K562 (cell line): ENCODE data around the gene UNC45A. TPM values are rescaled to one million over a fixed set of nuclear protein-coding genes. Genes with fewer than 3 reads are reported as not detected.

Source experiments
- ATAC-seq: fragments of 200-7000 bp; cut with Tn5 transposase; 3 replicates; pipeline ENCODE4 v1.9.1; 2020; ENCODE audit warnings: moderate library complexity
- BruUV-seq: library from RNA; stranded (reverse); fragments of 400-500 nt; replicated peaks from 2 replicates; lab custom pipeline; 2021; lab: Mats Ljungman, UMichigan
- CTCF ChIA-PET: fragments of 300-600 bp; formaldehyde crosslinking; extraction: SDS; loops from one replicate; lab custom pipeline; 2021; ENCODE audit warnings: low intra/inter-chr PET ratio; lab: Yijun Ruan, JAX
- POLR2A ChIA-PET: fragments of 300-600, 350-650 bp; sonication (Branson Sonifier 250); formaldehyde crosslinking; extraction: SDS; loops from one replicate; lab custom pipeline; 2021; ENCODE audit warnings: antibody characterized with exemption, inconsistent platforms; lab: Yijun Ruan, JAX
- DNase-seq, 4 experiments: peaks; one replicate each; pipeline versions ENCODE4 v3.0.0 to v3.0.0-alpha.2; 2011 to 2018; ENCODE audit warnings: low spot score in 3 of 4, mixed read lengths in 3 of 4; ENCODE audit errors: extremely low read depth in 1 of 4
- FAIRE-seq: peaks from 2 replicates; lab custom pipeline; 2011; peaks lifted over from hg19 to GRCh38; lab: Jason Lieb, UNC
- H2AFZ ChIP-seq: 2 replicates; pipeline ENCODE4 v1.6.0; 2011; ENCODE audit warnings: low read depth, low read length, control low read depth, inconsistent platforms
- H3K27ac ChIP-seq: fragments of 200-600 bp; 3 replicates; pipeline ENCODE4 v1.8.0; 2011; ENCODE audit warnings: low read depth, mild to moderate bottlenecking, control low read depth, inconsistent platforms, low read length, moderate library complexity, mixed read lengths; ENCODE audit errors: extremely low read depth
- H3K27me3 ChIP-seq, 2 experiments: fragments of 300-600 bp in 1 of 2; 2 replicates in 1 of 2; 3 replicates in 1 of 2; pipeline versions ENCODE4 v1.6.0 to v1.8.0; 2011; ENCODE audit warnings: inconsistent platforms in 2 of 2, low read length in 2 of 2, mild to moderate bottlenecking in 1 of 2, mixed read lengths in 1 of 2, moderate library complexity in 1 of 2; ENCODE audit not compliant: control insufficient read depth in 2 of 2, insufficient read depth in 2 of 2
- H3K36me3 ChIP-seq: fragments of 300-600 bp; 3 replicates; pipeline ENCODE4 v1.8.0; 2011; ENCODE audit warnings: mild to moderate bottlenecking, low read length, inconsistent platforms; ENCODE audit not compliant: control insufficient read depth, insufficient read depth
- H3K4me1 ChIP-seq, 2 experiments: fragments of 200-600 bp in 1 of 2; replicated peaks in 1 of 2; 2 replicates in 1 of 2; 3 replicates in 1 of 2; pipeline versions ENCODE4 v1.5.1 to v1.8.0; 2011; ENCODE audit warnings: inconsistent platforms in 2 of 2, low read length in 2 of 2, mild to moderate bottlenecking in 1 of 2, mixed read lengths in 1 of 2, moderate library complexity in 1 of 2; ENCODE audit not compliant: control insufficient read depth in 2 of 2, insufficient read depth in 2 of 2
- H3K4me2 ChIP-seq: 2 replicates; pipeline ENCODE4 v1.6.1; 2011; ENCODE audit warnings: low read length, control low read depth, inconsistent platforms, mixed read lengths; ENCODE audit not compliant: insufficient read depth
- H3K4me3 ChIP-seq: fragments of 200-600 bp; sonication (generic), shearing (Covaris generic); 2 replicates; pipeline ENCODE4 v1.5.1; 2016; ENCODE audit warnings: control low read depth, inconsistent platforms
- H3K79me2 ChIP-seq: fragments of 200-600 bp; 3 replicates; pipeline ENCODE4 v1.8.0; 2011; ENCODE audit warnings: low read length, inconsistent platforms; ENCODE audit not compliant: control insufficient read depth, insufficient read depth
- H3K9ac ChIP-seq, 2 experiments: 2 replicates each; pipeline versions ENCODE4 v1.6.0 to v1.6.1; 2011; ENCODE audit warnings: low read depth in 2 of 2, low read length in 2 of 2, control low read depth in 1 of 2, inconsistent platforms in 1 of 2, mild to moderate bottlenecking in 1 of 2, mixed read lengths in 1 of 2; ENCODE audit not compliant: insufficient read depth in 1 of 2
- H3K9me1 ChIP-seq: one replicate; pipeline ENCODE4 v1.6.0; 2011; ENCODE audit warnings: inconsistent platforms, mild to moderate bottlenecking, low read length, moderate library complexity; ENCODE audit not compliant: control insufficient read depth, insufficient read depth
- H3K9me3 ChIP-seq: replicated peaks from 2 replicates; pipeline ENCODE4 v1.5.1; 2011; ENCODE audit warnings: low read depth, low read length, inconsistent platforms; ENCODE audit not compliant: control insufficient read depth, insufficient read depth
- H4K20me1 ChIP-seq: replicated peaks from 2 replicates; pipeline ENCODE4 v1.6.1; 2011; ENCODE audit warnings: low read length, inconsistent platforms, mixed read lengths; ENCODE audit not compliant: control insufficient read depth, insufficient read depth
- POLR2A ChIP-seq: fragments of 450-650 bp; conservative IDR thresholded peaks from 2 replicates; pipeline ENCODE4 v1.6.1; 2016
- POLR2B ChIP-seq: fragments of 450-650 bp; IDR thresholded peaks from 2 replicates; pipeline ENCODE4 v1.6.1; 2018; ENCODE audit warnings: low read depth; ENCODE audit not compliant: partially characterized antibody
- SMAD2 ChIP-seq: fragments of 150-350 bp; IDR thresholded peaks from 2 replicates; pipeline ENCODE4 v1.6.1; 2014; ENCODE audit warnings: low read depth, mild to moderate bottlenecking, low read length
- SUPT5H ChIP-seq: fragments of 450-650 bp; IDR thresholded peaks from 2 replicates; pipeline ENCODE4 v1.6.1; 2016
- WGBS: fragments of 100-300 bp; shearing (Covaris generic); methylation state at CpG from one replicate; pipeline ENCODE4 v1.1.6; 2016; ENCODE audit warnings: low coverage, mixed read lengths; ENCODE audit not compliant: insufficient coverage; ENCODE audit errors: missing lambda C conversion rate; 5-methylcytosine and 5-hydroxymethylcytosine counted together
- in situ Hi-C: fragments of 300-500 bp; cut with MboI; formaldehyde crosslinking; loops from 4 replicates; pipeline ENCODE4 v1.15.0; 2018; ENCODE audit warnings: inconsistent platforms, mixed read lengths
- intact Hi-C: fragments of 100-400 bp; cut with micrococcal nuclease; formaldehyde crosslinking; loops from 2 replicates; pipeline ENCODE4 v1.14.2; 2022
- polyA plus RNA-seq, 8 experiments: library from polyadenylated mRNA; depleted of rRNA in 4 of 8; stranded (reverse) in 5 of 8; unstranded in 3 of 8; fragments of >200 nt; fragmentation: Nextera tagmentation in 2 of 8; fragmentation: Illumina TruSeq in 1 of 8; extraction: Ambion mirVana in 2 of 8; extraction: Trizol in 1 of 8; gene quantifications; 2 replicates each; pipeline versions ENCODE4 v1.2.1 to v1.2.3, GENCODE V29; 2011 to 2014; ENCODE audit warnings: inconsistent platforms in 1 of 8, missing spikeins in 1 of 8
- total RNA-seq, 7 experiments: library from RNA; depleted of rRNA in 6 of 7; stranded (reverse); fragments of >200 nt in 6 of 7; fragmentation: Illumina TruSeq in 2 of 7; extraction: Trizol in 2 of 7; gene quantifications; 2 replicates each; pipeline versions ENCODE4 v1.2.1 to v1.2.3, GENCODE V29; 2011 to 2021; ENCODE audit warnings: low replicate concordance in 1 of 7
- TF ChIP-seq, protein P1 (sequence below): fragments of 150-350 bp; IDR thresholded peaks from 2 replicates; pipeline ENCODE4 v1.6.1; 2014; ENCODE audit warnings: low read depth, mild to moderate bottlenecking, low read length, borderline replicate concordance
- TF ChIP-seq, protein P2 (sequence below), 2 experiments: fragments of 450-650 bp; conservative IDR thresholded peaks; 2 replicates each; pipeline ENCODE4 v1.6.1; 2017; ENCODE audit warnings: mild to moderate bottlenecking in 2 of 2, moderate library complexity in 2 of 2

Gene UNC45A
- total and polyA plus RNA-seq, 9 of the 15 experiments (the other 6 are each of a cell fraction or from before 2014, with no cell fraction given) = 22.4 to 79.3 (median 43.7) TPM

DNA sequence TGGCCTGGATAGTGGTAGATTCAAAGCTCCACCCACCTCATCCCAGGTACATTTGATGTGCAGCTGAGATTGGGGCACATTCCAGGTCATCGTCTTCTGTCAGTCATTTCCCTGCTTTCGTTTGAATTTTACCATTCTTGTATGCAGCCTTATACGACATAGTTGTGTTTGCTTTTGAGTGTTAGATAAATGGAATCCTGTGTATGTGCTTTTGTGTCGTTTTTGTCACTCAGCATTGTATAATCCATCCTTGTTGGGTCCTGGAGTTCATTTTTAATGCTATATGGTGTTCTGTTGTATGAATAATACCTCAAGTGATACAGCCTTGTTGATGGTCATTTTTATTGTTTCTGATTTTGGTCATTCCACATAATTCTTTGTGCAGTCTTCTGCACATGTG, 26.9 kb downstream of the UNC45A start:
- POLR2A ChIA-PET = interaction anchor here (0.7 to 2.2 kb wide), 14 partner anchors 9 to 65 kb away, joined by 3 to 10 read pairs (median 4); partner anchors contain the start of genes HDDC3, PRC1 and UNC45A
- BruUV-seq = no TSS peak
- TF ChIP-seq, protein P1, sequence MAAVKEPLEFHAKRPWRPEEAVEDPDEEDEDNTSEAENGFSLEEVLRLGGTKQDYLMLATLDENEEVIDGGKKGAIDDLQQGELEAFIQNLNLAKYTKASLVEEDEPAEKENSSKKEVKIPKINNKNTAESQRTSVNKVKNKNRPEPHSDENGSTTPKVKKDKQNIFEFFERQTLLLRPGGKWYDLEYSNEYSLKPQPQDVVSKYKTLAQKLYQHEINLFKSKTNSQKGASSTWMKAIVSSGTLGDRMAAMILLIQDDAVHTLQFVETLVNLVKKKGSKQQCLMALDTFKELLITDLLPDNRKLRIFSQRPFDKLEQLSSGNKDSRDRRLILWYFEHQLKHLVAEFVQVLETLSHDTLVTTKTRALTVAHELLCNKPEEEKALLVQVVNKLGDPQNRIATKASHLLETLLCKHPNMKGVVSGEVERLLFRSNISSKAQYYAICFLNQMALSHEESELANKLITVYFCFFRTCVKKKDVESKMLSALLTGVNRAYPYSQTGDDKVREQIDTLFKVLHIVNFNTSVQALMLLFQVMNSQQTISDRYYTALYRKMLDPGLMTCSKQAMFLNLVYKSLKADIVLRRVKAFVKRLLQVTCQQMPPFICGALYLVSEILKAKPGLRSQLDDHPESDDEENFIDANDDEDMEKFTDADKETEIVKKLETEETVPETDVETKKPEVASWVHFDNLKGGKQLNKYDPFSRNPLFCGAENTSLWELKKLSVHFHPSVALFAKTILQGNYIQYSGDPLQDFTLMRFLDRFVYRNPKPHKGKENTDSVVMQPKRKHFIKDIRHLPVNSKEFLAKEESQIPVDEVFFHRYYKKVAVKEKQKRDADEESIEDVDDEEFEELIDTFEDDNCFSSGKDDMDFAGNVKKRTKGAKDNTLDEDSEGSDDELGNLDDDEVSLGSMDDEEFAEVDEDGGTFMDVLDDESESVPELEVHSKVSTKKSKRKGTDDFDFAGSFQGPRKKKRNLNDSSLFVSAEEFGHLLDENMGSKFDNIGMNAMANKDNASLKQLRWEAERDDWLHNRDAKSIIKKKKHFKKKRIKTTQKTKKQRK = no peak
- TF ChIP-seq POLR2A (peak; percentile 60), SMAD2 (no peak), POLR2B (peak; percentile 32), SUPT5H (peak; percentile 66)
- TF ChIP-seq, protein P2, sequence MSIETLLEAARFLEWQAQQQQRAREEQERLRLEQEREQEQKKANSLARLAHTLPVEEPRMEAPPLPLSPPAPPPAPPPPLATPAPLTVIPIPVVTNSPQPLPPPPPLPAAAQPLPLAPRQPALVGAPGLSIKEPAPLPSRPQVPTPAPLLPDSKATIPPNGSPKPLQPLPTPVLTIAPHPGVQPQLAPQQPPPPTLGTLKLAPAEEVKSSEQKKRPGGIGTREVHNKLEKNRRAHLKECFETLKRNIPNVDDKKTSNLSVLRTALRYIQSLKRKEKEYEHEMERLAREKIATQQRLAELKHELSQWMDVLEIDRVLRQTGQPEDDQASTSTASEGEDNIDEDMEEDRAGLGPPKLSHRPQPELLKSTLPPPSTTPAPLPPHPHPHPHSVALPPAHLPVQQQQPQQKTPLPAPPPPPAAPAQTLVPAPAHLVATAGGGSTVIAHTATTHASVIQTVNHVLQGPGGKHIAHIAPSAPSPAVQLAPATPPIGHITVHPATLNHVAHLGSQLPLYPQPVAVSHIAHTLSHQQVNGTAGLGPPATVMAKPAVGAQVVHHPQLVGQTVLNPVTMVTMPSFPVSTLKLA (conservative IDR thresholded peaks at IDR 0.05) = no peak
- TF ChIP-seq, all 486 proteins: peak for 3
- WGBS = 73% methylated on average over 4 of the region's 4 CpGs
- H3K27me3 ChIP-seq = no peaks in the 10 kb centered on the region
- no peaks in the 10 kb centered on the region for H3K9me1 ChIP-seq
- peaks cover 91% of the 10 kb centered on the region for H3K36me3 ChIP-seq
- CTCF ChIA-PET = no interaction called here
- intact Hi-C loops = no loop called here
- H3K4me1 ChIP-seq = peaks cover 0 to 9% of the 10 kb centered on the region in 2 experiments; a peak in 3 of 5 replicates
- H3K79me2 ChIP-seq = peaks cover 20% of the 10 kb centered on the region; the same call in 2 of the 3 replicates
- H3K4me2 ChIP-seq = no peak overlapping the region
- in situ Hi-C loops = no loop called here
- no peak overlapping the region for H2AFZ ChIP-seq
- DNase-seq (no peak), ATAC-seq (no peak), FAIRE-seq (no peak)
- no peak overlapping the region for H3K9ac ChIP-seq
- H3K4me3 ChIP-seq = no peak overlapping the region
- no peaks in the 10 kb centered on the region for H4K20me1 ChIP-seq
- H3K9me3 ChIP-seq = no peaks in the 10 kb centered on the region
- no peak overlapping the region for H3K27ac ChIP-seq
